Adipocyte (in vitro differentiated cells): ENCODE results near the gene KRT1.
"Not testable (repeated sequence)": the region's sequence is repeated elsewhere in the genome, so short reads cannot be mapped to it uniquely, and the experiment has no call there.

Source experiments
- DNase-seq: peaks from one replicate; pipeline ENCODE4 v3.0.0-alpha.2; 2015; ENCODE audit warnings: low read depth
- H3K27me3 ChIP-seq: replicated peaks from 2 replicates; pipeline ENCODE4 v1.7.0; 2013; ENCODE audit warnings: mild to moderate bottlenecking, low read length, moderate library complexity; ENCODE audit not compliant: control insufficient read depth, insufficient read depth
- H3K36me3 ChIP-seq: 2 replicates; pipeline ENCODE4 v1.7.0; 2013; ENCODE audit warnings: low read length, mild to moderate bottlenecking, moderate library complexity; ENCODE audit not compliant: control insufficient read depth, insufficient read depth, severe bottlenecking
- H3K4me1 ChIP-seq: 2 replicates; pipeline ENCODE4 v1.7.0; 2013; ENCODE audit warnings: mild to moderate bottlenecking, low read length, moderate library complexity; ENCODE audit not compliant: control insufficient read depth, insufficient read depth
- H3K4me3 ChIP-seq: 2 replicates; pipeline ENCODE4 v1.7.0; 2013; ENCODE audit warnings: mild to moderate bottlenecking, low read length, moderate library complexity
- H3K9ac ChIP-seq: 2 replicates; pipeline ENCODE4 v1.7.0; 2013; ENCODE audit warnings: mild to moderate bottlenecking, low read length, moderate library complexity
- H3K9me3 ChIP-seq: 2 replicates; pipeline ENCODE4 v1.7.0; 2013; ENCODE audit warnings: mild to moderate bottlenecking, low read length, moderate library complexity; ENCODE audit not compliant: control insufficient read depth

KRT1 gene

GRCh38 chr12:52670506-52670905 is 9.7 kb downstream of the KRT1 start:
- Histone ChIP-seq H3K27me3 (peaks cover 77% of the 10 kb centered on the region), H3K9ac (no peak overlapping the region), H3K9me3 (no peaks in the 10 kb centered on the region), H3K36me3 (no peaks in the 10 kb centered on the region), H3K4me1 (no peaks in the 10 kb centered on the region), H3K4me3 (no peak overlapping the region)
- DNase-seq, result no peak

GRCh38 chr12:52669941-52670340 is 10.3 kb downstream of the KRT1 start:
- peaks cover 81% of the 10 kb centered on the region for H3K27me3 ChIP-seq
- H3K9ac ChIP-seq, DNase-seq, H3K4me3 ChIP-seq, H3K4me1 ChIP-seq, H3K36me3 ChIP-seq, H3K9me3 ChIP-seq: not testable (repeated sequence)

- no peak overlapping the region for H3K9ac ChIP-seq
Measured at GRCh38 chr12:52669426-52669825, 10.8 kb downstream of the KRT1 start.

GRCh38 chr12:52667931-52668330 is 12.3 kb downstream of the KRT1 start:
- peaks cover 78% of the 10 kb centered on the region for H3K27me3 ChIP-seq
- no peak overlapping the region for H3K9ac ChIP-seq
- H3K4me3 ChIP-seq, result no peak overlapping the region
- no peak for DNase-seq
- no peaks in the 10 kb centered on the region for H3K36me3 ChIP-seq
- no peaks in the 10 kb centered on the region for H3K4me1 ChIP-seq
- H3K9me3 ChIP-seq, result no peaks in the 10 kb centered on the region

More at GRCh38 chr12:52669426-52669825, 10.8 kb downstream of the KRT1 start:
- Histone ChIP-seq H3K4me3 (no peak overlapping the region), H3K27me3 (peaks cover 78% of the 10 kb centered on the region), H3K9me3 (no peaks in the 10 kb centered on the region), H3K36me3 (no peaks in the 10 kb centered on the region), H3K4me1 (no peaks in the 10 kb centered on the region)
- DNase-seq, result no peak

GRCh38 chr12:52667509-52667908 is 12.7 kb downstream of the KRT1 start:
- peaks cover 78% of the 10 kb centered on the region for H3K27me3 ChIP-seq
- no peak for DNase-seq

GRCh38 chr12:52666471-52666870 is 13.7 kb downstream of the KRT1 start:
- H3K27me3 ChIP-seq, result peaks cover 75% of the 10 kb centered on the region
- H3K4me3 ChIP-seq, result no peak overlapping the region

More at GRCh38 chr12:52667509-52667908, 12.7 kb downstream of the KRT1 start:
- Histone ChIP-seq H3K9ac (no peak overlapping the region), H3K9me3 (no peaks in the 10 kb centered on the region), H3K4me3 (no peak overlapping the region), H3K36me3 (no peaks in the 10 kb centered on the region), H3K4me1 (no peaks in the 10 kb centered on the region)

GRCh38 chr12:52663420-52663819 is 16.8 kb downstream of the KRT1 start:
- Histone ChIP-seq H3K36me3 (no peaks in the 10 kb centered on the region), H3K27me3 (peaks cover 71% of the 10 kb centered on the region), H3K4me1 (no peaks in the 10 kb centered on the region), H3K9me3 (no peaks in the 10 kb centered on the region), H3K4me3 (no peak overlapping the region), H3K9ac (no peak overlapping the region)
- no peak for DNase-seq

More at GRCh38 chr12:52666471-52666870, 13.7 kb downstream of the KRT1 start:
- Histone ChIP-seq H3K9ac (no peak overlapping the region), H3K36me3 (no peaks in the 10 kb centered on the region), H3K4me1 (no peaks in the 10 kb centered on the region), H3K9me3 (no peaks in the 10 kb centered on the region)
- DNase-seq, result no peak

GRCh38 chr12:52662918-52663229 is 17.3 kb downstream of the KRT1 start:
- Histone ChIP-seq H3K4me1 (no peaks in the 10 kb centered on the region), H3K4me3 (no peak overlapping the region), H3K27me3 (peaks cover 71% of the 10 kb centered on the region), H3K9ac (no peak overlapping the region), H3K9me3 (no peaks in the 10 kb centered on the region), H3K36me3 (no peaks in the 10 kb centered on the region)
- DNase-seq, result no peak

- peaks cover 72% of the 10 kb centered on the region for H3K27me3 ChIP-seq
- no peak overlapping the region for H3K4me3 ChIP-seq
- no peak for DNase-seq
Measured at GRCh38 chr12:52662093-52662917, 17.9 kb downstream of the KRT1 start.

GRCh38 chr12:52661668-52662067 is 18.5 kb downstream of the KRT1 start:
- Histone ChIP-seq H3K27me3 (peaks cover 74% of the 10 kb centered on the region), H3K9ac (no peak overlapping the region), H3K4me3 (no peak overlapping the region), H3K4me1 (no peaks in the 10 kb centered on the region), H3K9me3 (no peaks in the 10 kb centered on the region), H3K36me3 (no peaks in the 10 kb centered on the region)
- no peak for DNase-seq

More at GRCh38 chr12:52662093-52662917, 17.9 kb downstream of the KRT1 start:
- H3K9ac ChIP-seq, result no peak overlapping the region
- H3K36me3 ChIP-seq, result no peaks in the 10 kb centered on the region
- no peaks in the 10 kb centered on the region for H3K4me1 ChIP-seq
- H3K9me3 ChIP-seq, result no peaks in the 10 kb centered on the region

- Histone ChIP-seq H3K4me1 (no peaks in the 10 kb centered on the region), H3K36me3 (no peaks in the 10 kb centered on the region), H3K27me3 (peaks cover 74% of the 10 kb centered on the region), H3K4me3 (no peak overlapping the region), H3K9me3 (no peaks in the 10 kb centered on the region), H3K9ac (no peak overlapping the region)
- DNase-seq, result no peak
Measured at GRCh38 chr12:52660934-52661499, 19.2 kb downstream of the KRT1 start.
